Measurements from ENCODE around the gene ATIC.

Gene ATIC

GRCh38 chr2:215376103-215376780, 64.4 kb downstream of the ATIC start:
- no peak for DNase-seq (ENCODE audit: low read depth)

- DNase-seq (ENCODE audit: low read depth) = no peak
Measured at GRCh38 chr2:215377283-215377682, 65.4 kb downstream of the ATIC start.

- DNase-seq (ENCODE audit: low read depth) = no peak
Measured at GRCh38 chr2:215378045-215378444, 66.2 kb downstream of the ATIC start.

- no peak for DNase-seq (ENCODE audit: low read depth)
Measured at GRCh38 chr2:215379039-215379438, 67.2 kb downstream of the ATIC start.

GRCh38 chr2:215379948-215380347, 68.1 kb downstream of the ATIC start:
- DNase-seq (ENCODE audit: low read depth) = no peak

- no peak for DNase-seq (ENCODE audit: low read depth)
Measured at GRCh38 chr2:215380699-215381098, 68.8 kb downstream of the ATIC start.

GRCh38 chr2:215382011-215382410, 70.2 kb downstream of the ATIC start:
- DNase-seq (ENCODE audit: low read depth) = no peak

GRCh38 chr2:215382480-215382879, 70.6 kb downstream of the ATIC start:
- DNase-seq (ENCODE audit: low read depth) = no peak

GRCh38 chr2:215383652-215384279, 71.9 kb downstream of the ATIC start:
- no peak for DNase-seq (ENCODE audit: low read depth)

GRCh38 chr2:215384710-215385109, 72.9 kb downstream of the ATIC start:
- DNase-seq (ENCODE audit: low read depth) = no peak

- no peak for DNase-seq (ENCODE audit: low read depth)
Measured at GRCh38 chr2:215386566-215386965, 74.7 kb downstream of the ATIC start.

GRCh38 chr2:215388002-215388728, 76.3 kb downstream of the ATIC start:
- no peak for DNase-seq (ENCODE audit: low read depth)

GRCh38 chr2:215390550-215390913, 78.7 kb downstream of the ATIC start:
- no peak for DNase-seq (ENCODE audit: low read depth)

- DNase-seq (ENCODE audit: low read depth) = no peak
Measured at GRCh38 chr2:215391531-215391930, 79.7 kb downstream of the ATIC start.

GRCh38 chr2:215392164-215392563, 80.3 kb downstream of the ATIC start:
- DNase-seq (ENCODE audit: low read depth) = no peak

- DNase-seq (ENCODE audit: low read depth) = no peak
Measured at GRCh38 chr2:215392687-215393270, 80.9 kb downstream of the ATIC start.

- no peak for DNase-seq (ENCODE audit: low read depth)
Measured at GRCh38 chr2:215394102-215394805, 82.4 kb downstream of the ATIC start.

GRCh38 chr2:215395687-215396460, 84.0 kb downstream of the ATIC start:
- DNase-seq (ENCODE audit: low read depth) = no peak

GRCh38 chr2:215396595-215397313, 84.9 kb downstream of the ATIC start:
- no peak for DNase-seq (ENCODE audit: low read depth)

- DNase-seq (ENCODE audit: low read depth) = no peak
Measured at GRCh38 chr2:215397632-215398341, 85.9 kb downstream of the ATIC start.

Measured in stimulated activated CD8-positive, alpha-beta memory T cell treated with anti-CD3 and anti-CD28 coated beads, Interleukin-15, amount 100 ng/mL, for 24 hours (primary cell).